ES-I3 (cell line): ENCODE results near the gene HMG20B.

ENCODE experiments used
- H3K36me3 ChIP-seq: 2 replicates; pipeline ENCODE4 v1.6.1; 2013; ENCODE audit warnings: mild to moderate bottlenecking, low read length, control low read depth, moderate library complexity; ENCODE audit not compliant: insufficient read depth
- H3K4me1 ChIP-seq: 2 replicates; pipeline ENCODE4 v1.6.1; 2013; ENCODE audit warnings: mild to moderate bottlenecking, control low read depth, low read length; ENCODE audit not compliant: insufficient read depth
- H3K9ac ChIP-seq: 2 replicates; pipeline ENCODE4 v1.6.1; 2013; ENCODE audit warnings: low read depth, mild to moderate bottlenecking, low read length, moderate library complexity
- H3K9me3 ChIP-seq: 2 replicates; pipeline ENCODE4 v1.6.1; 2013; ENCODE audit warnings: mild to moderate bottlenecking, low read length, moderate library complexity; ENCODE audit not compliant: control insufficient read depth, insufficient read depth

HMG20B gene

DNA sequence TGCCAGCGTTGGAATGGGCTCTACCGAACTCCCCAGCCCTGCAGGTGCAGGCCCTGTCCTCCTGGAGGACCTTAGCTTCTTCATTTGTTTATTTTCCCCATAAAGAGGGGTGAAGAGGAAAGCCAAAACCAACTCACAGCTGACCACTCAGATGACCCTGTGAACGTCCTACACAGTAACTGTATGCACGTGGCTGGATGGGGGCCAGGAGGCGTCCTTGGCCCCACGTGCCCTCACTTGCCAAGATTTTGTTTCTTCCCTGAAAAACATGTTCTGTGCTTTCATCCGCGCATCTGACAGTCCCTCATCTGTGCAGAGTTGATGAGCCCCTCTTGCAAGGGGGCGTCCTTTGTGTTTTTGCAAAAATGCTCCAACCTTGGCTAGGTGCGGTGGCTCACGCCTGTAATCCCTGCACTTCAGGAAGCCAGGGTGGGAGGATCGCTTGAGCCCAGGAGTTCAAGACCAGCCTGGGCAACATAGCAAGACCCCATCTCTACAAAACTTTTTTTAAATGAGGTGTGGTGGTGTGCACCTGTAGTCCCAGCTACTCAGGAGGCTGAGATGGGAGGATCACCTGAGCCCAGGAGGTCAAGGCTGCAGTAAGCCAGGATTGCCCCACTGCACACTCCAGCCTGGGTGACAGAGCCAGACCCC is 39.1 kb upstream of the HMG20B start:
- no peaks in the 10 kb centered on the region for H3K36me3 ChIP-seq
- no peaks in the 10 kb centered on the region for H3K9me3 ChIP-seq
- no peak overlapping the region for H3K9ac ChIP-seq
- peaks cover 1% of the 10 kb centered on the region; the same call in 1 of the 2 replicates for H3K4me1 ChIP-seq

DNA sequence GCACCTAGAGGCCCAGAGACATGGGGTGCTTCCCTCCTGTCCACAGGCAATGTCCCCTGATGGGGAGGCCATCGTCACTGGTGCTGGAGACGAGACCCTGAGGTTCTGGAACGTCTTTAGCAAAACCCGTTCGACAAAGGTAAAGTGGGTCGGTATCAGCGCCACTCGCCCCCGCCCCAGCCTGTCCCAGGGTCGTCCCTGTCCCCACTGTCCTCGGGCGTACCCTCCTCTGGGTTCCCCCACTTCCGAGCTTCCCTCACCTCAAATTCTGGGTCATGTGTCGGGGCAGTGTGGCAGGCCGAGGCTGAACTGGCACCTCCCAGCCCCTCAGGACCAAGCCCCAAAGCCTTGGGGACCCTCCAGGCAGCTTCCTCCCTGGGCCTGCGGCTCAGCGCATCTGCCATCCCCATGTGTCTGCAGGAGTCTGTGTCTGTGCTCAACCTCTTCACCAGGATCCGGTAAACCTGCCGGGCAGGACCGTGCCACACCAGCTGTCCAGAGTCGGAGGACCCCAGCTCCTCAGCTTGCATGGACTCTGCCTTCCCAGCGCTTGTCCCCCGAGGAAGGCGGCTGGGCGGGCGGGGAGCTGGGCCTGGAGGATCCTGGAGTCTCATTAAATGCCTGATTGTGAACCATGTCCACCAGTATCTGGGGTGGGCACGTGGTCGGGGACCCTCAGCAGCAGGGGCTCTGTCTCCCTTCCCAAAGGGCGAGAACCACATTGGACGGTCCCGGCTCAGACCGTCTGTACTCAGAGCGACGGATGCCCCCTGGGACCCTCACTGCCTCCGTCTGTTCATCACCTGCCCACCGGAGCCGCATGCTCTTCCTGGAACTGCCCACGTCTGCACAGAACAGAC is 38.1 kb upstream of the HMG20B start:
- Histone ChIP-seq H3K4me1 (peaks cover 4% of the 10 kb centered on the region; the same call in 1 of the 2 replicates), H3K9me3 (no peaks in the 10 kb centered on the region), H3K36me3 (no peaks in the 10 kb centered on the region), H3K9ac (no peak overlapping the region)

GRCh38 chr19:3535235-3535535 is 37.6 kb upstream of the HMG20B start:
- H3K9me3 ChIP-seq, result no peaks in the 10 kb centered on the region
- H3K4me1 ChIP-seq, result peaks cover 4% of the 10 kb centered on the region; the same call in 1 of the 2 replicates

GRCh38 chr19:3535563-3535965 is 37.2 kb upstream of the HMG20B start:
- H3K9ac ChIP-seq, result no peak overlapping the region
- peaks cover 4% of the 10 kb centered on the region; the same call in 1 of the 2 replicates for H3K4me1 ChIP-seq
- H3K36me3 ChIP-seq, result no peaks in the 10 kb centered on the region
- H3K9me3 ChIP-seq, result no peaks in the 10 kb centered on the region

More at GRCh38 chr19:3535235-3535535, 37.6 kb upstream of the HMG20B start:
- Histone ChIP-seq H3K9ac (no peak overlapping the region), H3K36me3 (no peaks in the 10 kb centered on the region)

- H3K36me3 ChIP-seq, result no peaks in the 10 kb centered on the region
- no peak overlapping the region for H3K9ac ChIP-seq
- H3K9me3 ChIP-seq, result no peaks in the 10 kb centered on the region
- peaks cover 4% of the 10 kb centered on the region; the same call in 1 of the 2 replicates for H3K4me1 ChIP-seq
These were observed 36.8 kb upstream of the HMG20B start for GRCh38 chr19:3535981-3536380.

GRCh38 chr19:3536429-3537100 is 36.2 kb upstream of the HMG20B start:
- no peak overlapping the region for H3K9ac ChIP-seq
- H3K36me3 ChIP-seq, result no peaks in the 10 kb centered on the region
- no peaks in the 10 kb centered on the region for H3K9me3 ChIP-seq
- peaks cover 4% of the 10 kb centered on the region; the same call in 1 of the 2 replicates for H3K4me1 ChIP-seq

- Histone ChIP-seq H3K36me3 (no peaks in the 10 kb centered on the region), H3K9me3 (no peaks in the 10 kb centered on the region), H3K9ac (no peak overlapping the region), H3K4me1 (peaks cover 4% of the 10 kb centered on the region; the same call in 1 of the 2 replicates)
These were observed 35.7 kb upstream of the HMG20B start for GRCh38 chr19:3537101-3537437.

DNA sequence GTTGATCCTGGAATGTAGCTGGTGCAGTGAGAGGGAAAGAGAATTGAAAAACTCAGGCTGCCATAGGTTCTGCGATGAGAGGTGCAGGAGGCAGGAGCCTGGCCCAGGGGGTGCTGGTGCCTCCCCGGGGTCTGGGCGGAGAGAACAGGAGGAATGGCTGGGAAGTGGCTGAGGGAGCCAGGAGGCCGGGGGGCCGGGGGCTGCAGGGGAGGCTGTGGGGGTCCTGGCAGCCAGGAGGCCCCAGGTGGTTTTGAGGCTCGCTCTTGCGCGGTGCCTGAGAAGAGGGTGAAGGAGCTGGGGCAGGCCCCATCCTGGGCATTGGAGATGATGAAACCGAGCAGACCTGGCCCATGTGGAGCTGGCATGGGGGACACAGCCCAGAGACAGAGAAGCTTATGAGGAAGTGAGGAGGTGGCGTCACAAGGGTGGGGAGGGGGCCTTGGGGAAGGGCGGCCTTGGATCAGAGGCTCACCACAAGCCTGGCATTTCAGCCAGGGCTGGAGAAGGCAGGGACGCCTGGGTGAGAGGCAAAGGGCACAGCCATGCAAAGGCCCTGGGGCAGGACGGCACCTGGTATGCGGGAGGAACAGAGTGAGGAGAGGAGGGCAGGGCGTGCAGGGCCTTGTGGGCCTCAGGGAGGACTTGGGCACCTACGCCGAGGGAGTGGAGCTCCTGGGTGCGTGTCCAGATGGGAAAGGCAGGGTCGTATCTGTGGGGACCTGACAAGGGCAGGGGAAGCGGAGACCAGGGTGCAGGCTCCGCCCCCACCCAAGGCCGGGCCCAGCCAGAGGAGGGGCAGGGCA is 35.1 kb upstream of the HMG20B start:
- Histone ChIP-seq H3K9ac (no peak overlapping the region), H3K9me3 (no peaks in the 10 kb centered on the region), H3K4me1 (peaks cover 4% of the 10 kb centered on the region; the same call in 1 of the 2 replicates), H3K36me3 (no peaks in the 10 kb centered on the region)

GRCh38 chr19:3538258-3538929 is 34.4 kb upstream of the HMG20B start:
- Histone ChIP-seq H3K9ac (no peak overlapping the region), H3K9me3 (no peaks in the 10 kb centered on the region), H3K36me3 (no peaks in the 10 kb centered on the region), H3K4me1 (peaks cover 4% of the 10 kb centered on the region; the same call in 1 of the 2 replicates)

- Histone ChIP-seq H3K9me3 (no peaks in the 10 kb centered on the region), H3K36me3 (no peaks in the 10 kb centered on the region), H3K9ac (no peak within 1 kb of the TSS), H3K4me1 (peaks cover 4% of the 10 kb centered on the region; the same call in 1 of the 2 replicates)
These were observed 33.6 kb upstream of the HMG20B start, which contains the start of gene TEKTIP1 for GRCh38 chr19:3538965-3539755. TSS of gene TEKTIP1 (plus strand) at chr19:3539174. CDS start at chr19:3539178, 4 bp downstream.

- Histone ChIP-seq H3K9ac (no peak overlapping the region), H3K4me1 (peaks cover 4% of the 10 kb centered on the region; the same call in 1 of the 2 replicates), H3K36me3 (no peaks in the 10 kb centered on the region), H3K9me3 (no peaks in the 10 kb centered on the region)
These were observed 33.0 kb upstream of the HMG20B start for GRCh38 chr19:3539756-3540118.

- peaks cover 4% of the 10 kb centered on the region; the same call in 1 of the 2 replicates for H3K4me1 ChIP-seq
- H3K9me3 ChIP-seq, result no peaks in the 10 kb centered on the region
- no peaks in the 10 kb centered on the region for H3K36me3 ChIP-seq
- H3K9ac ChIP-seq, result no peak overlapping the region
These were observed 29.3 kb upstream of the HMG20B start for GRCh38 chr19:3543150-3544057.
